GM12872 (cell line): ENCODE results near the gene HIVEP2.

Source experiments
- TF ChIP-seq, protein P1 (sequence below): IDR thresholded peaks from 3 replicates; pipeline ENCODE4 v1.5.1; 2011; ENCODE audit warnings: low read depth, mild to moderate bottlenecking, low read length, moderate library complexity; ENCODE audit not compliant: insufficient read depth

The HIVEP2 gene

DNA sequence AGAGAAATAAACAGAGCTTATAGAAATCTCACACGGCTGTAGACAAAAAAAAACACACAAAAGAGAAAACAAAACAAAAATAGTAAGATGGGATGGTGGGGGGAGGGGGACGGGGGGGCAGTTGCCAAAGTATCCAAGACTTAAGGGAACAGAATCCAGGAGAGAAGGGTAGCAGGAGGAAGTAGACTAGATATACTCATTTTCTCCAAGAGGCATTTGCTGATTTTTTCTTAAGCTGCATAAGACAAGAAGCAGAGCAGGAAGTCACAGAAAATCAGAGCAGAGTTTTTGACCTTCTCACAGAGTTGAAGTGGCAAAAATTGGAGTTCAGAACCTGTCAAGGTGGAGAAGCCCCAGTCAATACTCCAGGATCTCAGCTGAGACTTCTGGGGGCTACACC is 237.7 kb downstream of the HIVEP2 start:
- TF ChIP-seq, protein P1, sequence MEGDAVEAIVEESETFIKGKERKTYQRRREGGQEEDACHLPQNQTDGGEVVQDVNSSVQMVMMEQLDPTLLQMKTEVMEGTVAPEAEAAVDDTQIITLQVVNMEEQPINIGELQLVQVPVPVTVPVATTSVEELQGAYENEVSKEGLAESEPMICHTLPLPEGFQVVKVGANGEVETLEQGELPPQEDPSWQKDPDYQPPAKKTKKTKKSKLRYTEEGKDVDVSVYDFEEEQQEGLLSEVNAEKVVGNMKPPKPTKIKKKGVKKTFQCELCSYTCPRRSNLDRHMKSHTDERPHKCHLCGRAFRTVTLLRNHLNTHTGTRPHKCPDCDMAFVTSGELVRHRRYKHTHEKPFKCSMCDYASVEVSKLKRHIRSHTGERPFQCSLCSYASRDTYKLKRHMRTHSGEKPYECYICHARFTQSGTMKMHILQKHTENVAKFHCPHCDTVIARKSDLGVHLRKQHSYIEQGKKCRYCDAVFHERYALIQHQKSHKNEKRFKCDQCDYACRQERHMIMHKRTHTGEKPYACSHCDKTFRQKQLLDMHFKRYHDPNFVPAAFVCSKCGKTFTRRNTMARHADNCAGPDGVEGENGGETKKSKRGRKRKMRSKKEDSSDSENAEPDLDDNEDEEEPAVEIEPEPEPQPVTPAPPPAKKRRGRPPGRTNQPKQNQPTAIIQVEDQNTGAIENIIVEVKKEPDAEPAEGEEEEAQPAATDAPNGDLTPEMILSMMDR: no peak

GRCh38 chr6:142706210-142706609 is 238.8 kb downstream of the HIVEP2 start:
- TF ChIP-seq, protein P1: no peak

DNA sequence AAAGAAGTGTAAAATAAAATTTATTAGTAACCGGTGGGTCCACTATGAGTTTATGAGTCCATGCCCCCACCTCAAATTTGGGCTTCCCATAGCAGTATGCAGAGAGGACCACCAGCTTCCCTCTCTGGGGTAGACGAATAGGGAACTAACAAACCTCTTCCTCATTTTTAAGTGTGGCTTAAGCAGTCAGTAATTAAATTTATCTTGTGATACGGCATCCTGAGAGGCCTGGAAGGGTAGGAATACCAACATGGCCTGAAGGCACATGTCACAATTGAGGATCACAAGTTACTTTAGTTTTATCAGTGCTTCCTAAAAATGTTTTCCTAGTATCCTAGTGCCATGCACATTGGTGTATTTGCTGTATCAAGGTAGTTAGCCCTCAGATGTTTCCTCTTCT is 239.9 kb downstream of the HIVEP2 start:
- TF ChIP-seq, protein P1: no peak

DNA sequence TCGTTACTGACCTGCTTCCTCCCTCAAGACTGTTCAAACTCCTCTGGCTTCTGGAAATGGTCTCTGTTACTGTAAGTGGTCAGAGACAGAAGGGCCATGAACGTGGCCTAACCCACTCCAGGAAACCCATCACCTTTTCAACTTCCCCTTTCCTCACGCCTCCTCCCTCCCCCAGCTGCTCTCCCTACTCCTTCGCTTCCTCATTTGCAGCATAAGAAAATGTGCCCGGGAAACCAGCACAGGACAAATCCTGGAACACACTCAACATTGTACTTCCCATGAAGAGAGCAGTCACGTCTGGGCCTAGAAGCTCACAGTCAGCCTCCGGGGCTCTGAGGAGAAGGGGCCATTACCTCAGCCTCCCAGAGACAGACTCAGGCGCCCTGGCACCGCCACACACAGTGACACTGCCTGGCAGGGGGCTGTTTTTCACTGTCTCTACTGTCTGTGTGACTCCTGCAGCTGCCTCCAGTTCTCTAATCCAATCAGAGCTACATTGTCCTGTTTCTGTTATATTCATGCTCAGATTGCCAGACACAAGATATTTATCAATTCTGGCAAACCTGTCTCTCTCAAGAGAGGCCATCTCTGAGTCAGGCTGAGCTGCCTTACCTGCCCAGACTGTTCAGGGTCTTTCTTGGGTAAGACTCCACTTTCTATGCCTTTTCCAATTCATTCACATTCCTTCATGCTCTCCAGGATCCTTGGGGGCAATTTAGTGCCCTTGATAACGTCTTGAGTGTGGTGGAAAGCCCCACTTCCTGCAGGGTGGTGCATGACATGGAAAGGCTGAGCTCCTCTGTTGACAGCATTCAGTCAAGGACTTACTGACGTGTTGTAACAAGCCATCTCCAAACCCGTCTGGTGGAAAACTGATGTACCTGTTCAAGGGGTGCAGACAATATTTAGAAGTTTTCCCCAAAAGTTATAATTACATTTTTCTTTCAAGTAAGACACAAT is 242.2 kb downstream of the HIVEP2 start:
- TF ChIP-seq, protein P1: no peak
